GM12875 (cell line): ENCODE measurements around the gene STK32A.

Experiments
- H3K4me3 ChIP-seq: one replicate; pipeline ENCODE4 v1.5.1; 2011; ENCODE audit warnings: low read depth, low read length, control low read depth
- TF ChIP-seq, protein P1 (sequence below): IDR thresholded peaks from 2 replicates; pipeline ENCODE4 v1.5.1; 2011; ENCODE audit warnings: low read depth, mild to moderate bottlenecking, control low read depth, inconsistent platforms, low read length, moderate library complexity, borderline replicate concordance; ENCODE audit not compliant: insufficient read depth

Gene STK32A

GRCh38 chr5:147200004-147200403 is 34.8 kb upstream of the STK32A start:
- TF ChIP-seq, protein P1, sequence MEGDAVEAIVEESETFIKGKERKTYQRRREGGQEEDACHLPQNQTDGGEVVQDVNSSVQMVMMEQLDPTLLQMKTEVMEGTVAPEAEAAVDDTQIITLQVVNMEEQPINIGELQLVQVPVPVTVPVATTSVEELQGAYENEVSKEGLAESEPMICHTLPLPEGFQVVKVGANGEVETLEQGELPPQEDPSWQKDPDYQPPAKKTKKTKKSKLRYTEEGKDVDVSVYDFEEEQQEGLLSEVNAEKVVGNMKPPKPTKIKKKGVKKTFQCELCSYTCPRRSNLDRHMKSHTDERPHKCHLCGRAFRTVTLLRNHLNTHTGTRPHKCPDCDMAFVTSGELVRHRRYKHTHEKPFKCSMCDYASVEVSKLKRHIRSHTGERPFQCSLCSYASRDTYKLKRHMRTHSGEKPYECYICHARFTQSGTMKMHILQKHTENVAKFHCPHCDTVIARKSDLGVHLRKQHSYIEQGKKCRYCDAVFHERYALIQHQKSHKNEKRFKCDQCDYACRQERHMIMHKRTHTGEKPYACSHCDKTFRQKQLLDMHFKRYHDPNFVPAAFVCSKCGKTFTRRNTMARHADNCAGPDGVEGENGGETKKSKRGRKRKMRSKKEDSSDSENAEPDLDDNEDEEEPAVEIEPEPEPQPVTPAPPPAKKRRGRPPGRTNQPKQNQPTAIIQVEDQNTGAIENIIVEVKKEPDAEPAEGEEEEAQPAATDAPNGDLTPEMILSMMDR: no peak
- H3K4me3 ChIP-seq: no peak overlapping the region

DNA sequence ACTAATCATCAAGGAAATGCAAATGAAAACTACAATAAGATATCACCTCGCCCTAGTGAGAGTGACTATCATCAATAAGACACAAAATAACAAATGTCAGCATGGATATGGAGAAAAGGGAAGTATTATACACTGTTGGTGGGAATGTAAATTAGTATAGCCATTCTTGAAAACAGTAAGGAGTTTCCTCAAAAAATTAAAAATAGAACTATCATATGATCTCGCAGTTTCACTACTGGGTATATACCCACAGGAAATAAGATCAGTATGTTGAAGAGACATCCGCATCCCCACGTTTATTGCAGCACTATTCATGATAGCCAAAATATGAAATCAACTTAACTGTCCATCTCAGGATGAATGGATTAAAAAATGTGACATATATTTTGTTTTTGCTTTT is 31.6 kb upstream of the STK32A start:
- H3K4me3 ChIP-seq: no peak overlapping the region
- TF ChIP-seq, protein P1: no peak

DNA sequence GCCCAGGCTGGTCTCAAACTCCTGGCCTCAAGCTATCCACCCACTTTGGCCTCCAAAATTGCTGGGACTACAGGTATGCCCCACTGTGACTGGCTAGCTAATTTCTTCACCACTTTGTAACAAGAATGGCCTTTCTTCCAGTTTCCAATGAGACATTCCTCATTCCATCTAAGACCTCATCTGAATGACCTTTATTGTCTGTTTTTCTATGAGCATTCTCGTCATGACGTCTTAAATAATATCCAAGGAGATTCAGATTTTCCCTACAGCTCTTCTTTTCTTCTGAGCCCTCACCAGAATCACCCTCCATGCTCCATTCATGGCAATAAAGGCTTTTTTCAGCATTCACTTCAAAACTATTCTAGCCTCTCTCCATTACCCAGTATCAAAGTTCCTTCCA is 30.2 kb upstream of the STK32A start:
- H3K4me3 ChIP-seq: no peak overlapping the region
- TF ChIP-seq, protein P1: no peak

- TF ChIP-seq, protein P1: no peak
- no peak overlapping the region for H3K4me3 ChIP-seq
Observed at GRCh38 chr5:147208134-147208533, 26.7 kb upstream of the STK32A start.

GRCh38 chr5:147216552-147217154 is 18.2 kb upstream of the STK32A start:
- H3K4me3 ChIP-seq: no peak overlapping the region
- TF ChIP-seq, protein P1: no peak

- TF ChIP-seq, protein P1: no peak
- H3K4me3 ChIP-seq: no peak overlapping the region
Observed at GRCh38 chr5:147223343-147223742, 11.5 kb upstream of the STK32A start.

DNA sequence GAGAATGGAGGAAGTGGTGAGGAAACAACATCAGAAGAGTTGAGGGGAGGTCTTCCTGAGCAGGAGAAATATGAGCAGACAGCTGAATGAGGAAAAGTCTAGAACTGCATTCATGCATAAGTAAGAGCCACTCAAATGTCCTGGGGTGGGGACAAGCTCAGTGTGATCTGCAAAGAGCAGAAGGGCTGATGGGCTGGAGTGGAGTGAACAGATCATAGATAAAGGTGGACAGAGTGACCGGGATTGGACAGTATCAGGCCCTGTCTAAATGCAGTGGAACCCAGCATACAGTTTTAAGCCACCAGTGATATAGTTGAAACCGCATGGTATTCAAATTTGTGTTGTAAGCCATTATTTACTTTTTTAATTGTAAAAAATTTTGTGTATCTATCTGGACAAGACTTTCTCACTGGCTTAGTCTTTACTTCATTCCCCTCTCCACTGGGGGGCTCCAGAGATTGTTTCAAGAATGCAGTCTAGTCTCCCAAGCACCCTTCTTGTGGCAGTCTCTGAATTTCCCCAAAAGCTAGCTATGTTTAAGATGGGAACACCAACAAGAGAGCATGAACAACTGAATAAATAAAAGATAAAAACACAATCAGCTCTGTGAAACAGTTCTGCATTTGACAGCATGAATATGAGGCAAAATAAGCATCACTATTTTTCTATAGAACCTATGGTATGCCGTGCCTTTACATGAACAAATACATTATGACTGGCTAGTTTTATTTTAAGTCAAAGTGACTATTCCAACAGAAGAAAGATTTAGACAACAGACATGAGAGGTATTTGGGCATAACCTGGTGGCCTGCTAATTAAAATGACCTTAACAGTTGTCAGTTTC is 10.7 kb upstream of the STK32A start:
- TF ChIP-seq, protein P1: peak; percentile 24; the same call in 1 of the 2 replicates
- H3K4me3 ChIP-seq: no peak overlapping the region
